HL-60 (cell line): ENCODE results near the gene GRAMD2A.

Experiments
- GABPA ChIP-seq: IDR thresholded peaks from 2 replicates; pipeline ENCODE4 v1.6.1; 2012; ENCODE audit warnings: low read depth
- TF ChIP-seq, protein P1 (sequence below): IDR thresholded peaks from 2 replicates; pipeline ENCODE4 v1.6.1; 2012; ENCODE audit warnings: low read depth; ENCODE audit not compliant: insufficient replicate concordance
- TF ChIP-seq, protein P2 (sequence below): IDR thresholded peaks from one replicate; pipeline ENCODE4 v1.5.1; 2011; ENCODE audit warnings: low read length, control low read depth, inconsistent platforms; ENCODE audit not compliant: insufficient read depth

DNA sequence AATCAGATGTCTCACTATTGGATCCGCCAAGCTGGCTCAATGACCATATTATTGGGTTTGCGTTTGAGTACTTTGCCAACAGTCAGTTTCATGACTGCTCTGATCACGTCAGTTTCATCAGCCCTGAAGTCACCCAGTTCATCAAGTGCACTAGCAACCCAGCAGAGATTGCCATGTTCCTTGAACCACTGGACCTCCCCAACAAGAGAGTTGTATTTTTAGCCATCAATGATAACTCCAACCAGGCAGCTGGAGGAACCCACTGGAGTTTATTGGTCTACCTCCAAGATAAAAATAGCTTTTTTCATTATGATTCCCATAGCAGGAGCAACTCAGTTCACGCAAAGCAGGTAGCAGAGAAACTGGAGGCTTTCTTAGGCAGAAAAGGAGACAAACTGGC is 57.9 kb downstream of the GRAMD2A start:
- TF ChIP-seq, protein P1, sequence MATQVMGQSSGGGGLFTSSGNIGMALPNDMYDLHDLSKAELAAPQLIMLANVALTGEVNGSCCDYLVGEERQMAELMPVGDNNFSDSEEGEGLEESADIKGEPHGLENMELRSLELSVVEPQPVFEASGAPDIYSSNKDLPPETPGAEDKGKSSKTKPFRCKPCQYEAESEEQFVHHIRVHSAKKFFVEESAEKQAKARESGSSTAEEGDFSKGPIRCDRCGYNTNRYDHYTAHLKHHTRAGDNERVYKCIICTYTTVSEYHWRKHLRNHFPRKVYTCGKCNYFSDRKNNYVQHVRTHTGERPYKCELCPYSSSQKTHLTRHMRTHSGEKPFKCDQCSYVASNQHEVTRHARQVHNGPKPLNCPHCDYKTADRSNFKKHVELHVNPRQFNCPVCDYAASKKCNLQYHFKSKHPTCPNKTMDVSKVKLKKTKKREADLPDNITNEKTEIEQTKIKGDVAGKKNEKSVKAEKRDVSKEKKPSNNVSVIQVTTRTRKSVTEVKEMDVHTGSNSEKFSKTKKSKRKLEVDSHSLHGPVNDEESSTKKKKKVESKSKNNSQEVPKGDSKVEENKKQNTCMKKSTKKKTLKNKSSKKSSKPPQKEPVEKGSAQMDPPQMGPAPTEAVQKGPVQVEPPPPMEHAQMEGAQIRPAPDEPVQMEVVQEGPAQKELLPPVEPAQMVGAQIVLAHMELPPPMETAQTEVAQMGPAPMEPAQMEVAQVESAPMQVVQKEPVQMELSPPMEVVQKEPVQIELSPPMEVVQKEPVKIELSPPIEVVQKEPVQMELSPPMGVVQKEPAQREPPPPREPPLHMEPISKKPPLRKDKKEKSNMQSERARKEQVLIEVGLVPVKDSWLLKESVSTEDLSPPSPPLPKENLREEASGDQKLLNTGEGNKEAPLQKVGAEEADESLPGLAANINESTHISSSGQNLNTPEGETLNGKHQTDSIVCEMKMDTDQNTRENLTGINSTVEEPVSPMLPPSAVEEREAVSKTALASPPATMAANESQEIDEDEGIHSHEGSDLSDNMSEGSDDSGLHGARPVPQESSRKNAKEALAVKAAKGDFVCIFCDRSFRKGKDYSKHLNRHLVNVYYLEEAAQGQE, result no peak
- TF ChIP-seq, protein P2, sequence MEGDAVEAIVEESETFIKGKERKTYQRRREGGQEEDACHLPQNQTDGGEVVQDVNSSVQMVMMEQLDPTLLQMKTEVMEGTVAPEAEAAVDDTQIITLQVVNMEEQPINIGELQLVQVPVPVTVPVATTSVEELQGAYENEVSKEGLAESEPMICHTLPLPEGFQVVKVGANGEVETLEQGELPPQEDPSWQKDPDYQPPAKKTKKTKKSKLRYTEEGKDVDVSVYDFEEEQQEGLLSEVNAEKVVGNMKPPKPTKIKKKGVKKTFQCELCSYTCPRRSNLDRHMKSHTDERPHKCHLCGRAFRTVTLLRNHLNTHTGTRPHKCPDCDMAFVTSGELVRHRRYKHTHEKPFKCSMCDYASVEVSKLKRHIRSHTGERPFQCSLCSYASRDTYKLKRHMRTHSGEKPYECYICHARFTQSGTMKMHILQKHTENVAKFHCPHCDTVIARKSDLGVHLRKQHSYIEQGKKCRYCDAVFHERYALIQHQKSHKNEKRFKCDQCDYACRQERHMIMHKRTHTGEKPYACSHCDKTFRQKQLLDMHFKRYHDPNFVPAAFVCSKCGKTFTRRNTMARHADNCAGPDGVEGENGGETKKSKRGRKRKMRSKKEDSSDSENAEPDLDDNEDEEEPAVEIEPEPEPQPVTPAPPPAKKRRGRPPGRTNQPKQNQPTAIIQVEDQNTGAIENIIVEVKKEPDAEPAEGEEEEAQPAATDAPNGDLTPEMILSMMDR, result no peak
- no peak for TF ChIP-seq GABPA
